CD4-positive, alpha-beta T cell treated with Interferon gamma for 1 hour (primary cell): ENCODE measurements around the gene IQCK.
"Not testable (repeated sequence)": the region's sequence is repeated elsewhere in the genome, so short reads cannot be mapped to it uniquely, and the experiment has no call there.

Experiments
- DNase-seq: peaks from one replicate; pipeline ENCODE4 v3.0.0-alpha.2; 2020

The IQCK gene

GRCh38 chr16:19700319-19700781 is 17.7 kb upstream of the IQCK start:
- no peak for DNase-seq

GRCh38 chr16:19701091-19701490 is 17.0 kb upstream of the IQCK start:
- no peak for DNase-seq

- no peak for DNase-seq
These were observed 14.7 kb upstream of the IQCK start for GRCh38 chr16:19703172-19703889.

GRCh38 chr16:19704321-19705145 is 13.5 kb upstream of the IQCK start:
- no peak for DNase-seq

- no peak for DNase-seq
These were observed 12.9 kb upstream of the IQCK start for GRCh38 chr16:19705146-19705501.

- DNase-seq, result no peak
These were observed 12.2 kb upstream of the IQCK start for GRCh38 chr16:19705843-19706242.

GRCh38 chr16:19706846-19707245 is 11.2 kb upstream of the IQCK start:
- no peak for DNase-seq

- no peak for DNase-seq
These were observed 10.3 kb upstream of the IQCK start for GRCh38 chr16:19707569-19708295.

- no peak for DNase-seq
These were observed 9.5 kb upstream of the IQCK start for GRCh38 chr16:19708296-19709205.

GRCh38 chr16:19709381-19710136 is 8.5 kb upstream of the IQCK start:
- no peak for DNase-seq

- no peak for DNase-seq
These were observed 7.7 kb upstream of the IQCK start for GRCh38 chr16:19710191-19710908.

- DNase-seq, result no peak
These were observed 7.0 kb upstream of the IQCK start for GRCh38 chr16:19710991-19711545.

- DNase-seq, result no peak
These were observed 6.4 kb upstream of the IQCK start for GRCh38 chr16:19711643-19712042.

GRCh38 chr16:19712418-19713058 is 5.5 kb upstream of the IQCK start:
- DNase-seq, result no peak

- DNase-seq, result no peak
These were observed 4.4 kb upstream of the IQCK start for GRCh38 chr16:19713697-19714096.

- no peak for DNase-seq
These were observed 2.5 kb upstream of the IQCK start for GRCh38 chr16:19715566-19715965.

- DNase-seq, result no peak
These were observed 1.9 kb upstream of the IQCK start for GRCh38 chr16:19716183-19716582.

- not testable (repeated sequence) for DNase-seq
These were observed 1.3 kb upstream of the IQCK start for GRCh38 chr16:19716728-19717127.

GRCh38 chr16:19717314-19717713 is 757 bp upstream of the IQCK start:
- no peak for DNase-seq

GRCh38 chr16:19718624-19718965 is 524 bp downstream of the IQCK start:
- no peak for DNase-seq
